Tibial nerve (tissue), 4 donors: Measurements from ENCODE around the gene RSRC1.

Experiments used
- EP300 ChIP-seq, 2 donors: sonication (generic); formaldehyde crosslinking; IDR thresholded peaks; one replicate each; pipeline ENCODE4 v1.6.1; 2017; ENCODE audit warnings: antibody characterized with exemption in 2 of 2, mild to moderate bottlenecking in 1 of 2
- POLR2A ChIP-seq, 2 donors: fragments of 450-650 bp; IDR thresholded peaks; one replicate each; pipeline ENCODE4 v1.6.1; 2017; ENCODE audit warnings: antibody characterized with exemption in 2 of 2, mild to moderate bottlenecking in 2 of 2, moderate library complexity in 2 of 2
- TF ChIP-seq, protein P1 (sequence below), 5 experiments: fragments of 200-600 bp in 3 of 5; fragments of 450-650 bp in 2 of 5; sonication (generic) in 3 of 5; IDR thresholded peaks; one replicate each; pipeline ENCODE4 v1.5.1; 2016 to 2019; ENCODE audit warnings: antibody characterized with exemption in 5 of 5, mild to moderate bottlenecking in 3 of 5, moderate library complexity in 2 of 5

DNA sequence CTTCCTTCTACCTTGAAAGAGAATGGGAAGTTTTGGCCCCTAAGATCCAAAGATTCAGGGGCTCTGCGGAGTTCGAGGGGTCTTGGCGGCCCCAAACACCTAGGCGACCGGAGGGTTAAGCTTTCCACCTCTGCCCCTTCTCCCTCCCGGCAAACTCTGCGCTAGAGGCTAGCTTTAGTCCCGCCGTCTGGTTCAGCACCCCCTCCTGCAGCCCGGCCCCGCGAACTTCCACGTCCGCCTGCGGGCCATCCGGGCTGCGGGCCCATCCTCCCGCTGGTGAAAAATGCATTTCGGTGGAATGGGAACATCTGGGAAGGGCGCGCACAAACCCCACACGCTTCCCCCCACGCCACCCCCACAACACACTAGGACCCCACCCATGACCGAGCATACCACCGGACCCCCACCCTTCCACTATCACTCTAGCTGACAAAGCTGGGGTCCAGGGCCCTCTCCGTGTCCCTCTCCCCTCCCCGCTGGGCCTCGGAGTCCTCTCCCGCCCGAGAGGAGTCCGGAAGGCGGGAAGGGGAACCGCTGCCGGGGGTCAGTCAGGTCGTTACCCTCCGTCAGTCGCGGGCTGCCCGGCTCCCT is 4.7 kb upstream of the RSRC1 start:
- TF ChIP-seq, protein P1, sequence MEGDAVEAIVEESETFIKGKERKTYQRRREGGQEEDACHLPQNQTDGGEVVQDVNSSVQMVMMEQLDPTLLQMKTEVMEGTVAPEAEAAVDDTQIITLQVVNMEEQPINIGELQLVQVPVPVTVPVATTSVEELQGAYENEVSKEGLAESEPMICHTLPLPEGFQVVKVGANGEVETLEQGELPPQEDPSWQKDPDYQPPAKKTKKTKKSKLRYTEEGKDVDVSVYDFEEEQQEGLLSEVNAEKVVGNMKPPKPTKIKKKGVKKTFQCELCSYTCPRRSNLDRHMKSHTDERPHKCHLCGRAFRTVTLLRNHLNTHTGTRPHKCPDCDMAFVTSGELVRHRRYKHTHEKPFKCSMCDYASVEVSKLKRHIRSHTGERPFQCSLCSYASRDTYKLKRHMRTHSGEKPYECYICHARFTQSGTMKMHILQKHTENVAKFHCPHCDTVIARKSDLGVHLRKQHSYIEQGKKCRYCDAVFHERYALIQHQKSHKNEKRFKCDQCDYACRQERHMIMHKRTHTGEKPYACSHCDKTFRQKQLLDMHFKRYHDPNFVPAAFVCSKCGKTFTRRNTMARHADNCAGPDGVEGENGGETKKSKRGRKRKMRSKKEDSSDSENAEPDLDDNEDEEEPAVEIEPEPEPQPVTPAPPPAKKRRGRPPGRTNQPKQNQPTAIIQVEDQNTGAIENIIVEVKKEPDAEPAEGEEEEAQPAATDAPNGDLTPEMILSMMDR (IDR thresholded peaks at IDR 0.05) = no peak
- TF ChIP-seq POLR2A (IDR thresholded peaks at IDR 0.05) (no peak), EP300 (IDR thresholded peaks at IDR 0.05) (no peak)
